C4-2B (cell line): Measurements from ENCODE around the gene C8G.

Experiments used
- CTCF ChIP-seq: fragments of 450-650 bp; conservative IDR thresholded peaks from 2 replicates; pipeline ENCODE4 v1.5.1; 2017; ENCODE audit warnings: mild to moderate bottlenecking
- ZFX ChIP-seq: fragments of 450-650 bp; IDR thresholded peaks from 2 replicates; pipeline ENCODE4 v1.6.1; 2017

DNA sequence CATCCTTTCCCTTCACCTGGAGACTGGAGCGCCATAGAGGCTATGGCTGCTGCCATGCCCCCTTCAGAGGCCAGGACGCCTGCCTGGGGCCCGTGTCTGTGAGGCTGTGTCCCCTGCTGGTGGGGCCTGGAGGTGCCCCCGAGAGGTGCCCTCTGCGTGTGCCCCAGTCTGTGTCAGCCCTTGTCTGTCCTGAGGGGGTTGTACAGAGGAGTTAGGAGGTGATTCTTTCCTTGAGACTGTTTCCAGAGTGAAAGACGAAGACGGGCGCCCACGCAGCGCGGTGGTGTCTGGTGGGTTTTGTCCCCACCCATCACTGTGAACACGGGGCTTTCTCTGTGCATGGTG is 34.2 kb upstream of the C8G start:
- TF ChIP-seq CTCF (no peak), ZFX (no peak)
